ENCODE results near the gene ZFP90. TPM values are rescaled to one million over a fixed set of nuclear protein-coding genes. Genes with fewer than 3 reads are reported as not detected.

The ZFP90 gene
- total RNA-seq, 1 donor from 2014 or later, result 18.8 TPM

- Mint-ChIP-seq H3K4me3 (no peak overlapping the region), H3K27ac (no peak overlapping the region), H3K36me3 (ENCODE audit: low read depth) (no peaks in the 10 kb centered on the region), H3K4me1 (no peaks in the 10 kb centered on the region), H3K27me3 (peaks cover 4% of the 10 kb centered on the region), H3K9me3 (no peaks in the 10 kb centered on the region)
- TF ChIP-seq CTCF (IDR thresholded peaks at IDR 0.05), result no peak
- ChIA-PET POLR2A (no interaction called here), CTCF (no interaction called here)
- intact Hi-C loops (cut with micrococcal nuclease), result no loop called here
- ATAC-seq (ENCODE audit: low read depth) (no peak), DNase-seq (no peak)
Observed at GRCh38 chr16:68503334-68503733, 35.8 kb upstream of the ZFP90 start.

GRCh38 chr16:68504066-68504465 is 35.0 kb upstream of the ZFP90 start:
- CTCF ChIA-PET, result no interaction called here
- POLR2A ChIA-PET, result no interaction called here
- no peak overlapping the region for H3K4me3 Mint-ChIP-seq
- no peaks in the 10 kb centered on the region for H3K9me3 Mint-ChIP-seq
- peaks cover 8% of the 10 kb centered on the region for H3K27me3 Mint-ChIP-seq
- no peak overlapping the region for H3K27ac Mint-ChIP-seq
- intact Hi-C loops (cut with micrococcal nuclease), result no loop called here
- ATAC-seq (ENCODE audit: low read depth) (no peak), DNase-seq (no peak)
- TF ChIP-seq CTCF (IDR thresholded peaks at IDR 0.05), result no peak
- H3K36me3 Mint-ChIP-seq (ENCODE audit: low read depth), result no peaks in the 10 kb centered on the region
- H3K4me1 Mint-ChIP-seq, result no peaks in the 10 kb centered on the region

GRCh38 chr16:68506331-68507053 is 32.6 kb upstream of the ZFP90 start:
- Mint-ChIP-seq H3K4me1 (peaks cover 5% of the 10 kb centered on the region), H3K27me3 (peaks cover 8% of the 10 kb centered on the region), H3K9me3 (no peaks in the 10 kb centered on the region), H3K27ac (no peak overlapping the region), H3K4me3 (no peak overlapping the region), H3K36me3 (ENCODE audit: low read depth) (no peaks in the 10 kb centered on the region)
- DNase-seq, result no peak
- intact Hi-C loops (cut with micrococcal nuclease), result no loop called here
- TF ChIP-seq CTCF (IDR thresholded peaks at IDR 0.05), result no peak
- ChIA-PET CTCF (interaction anchor here (0.6 to 1.2 kb wide), 2 partner anchors 20 to 161 kb away, joined by 3 read pairs; no protein-coding TSS in a partner anchor), POLR2A (no interaction called here)
- no peak for ATAC-seq (ENCODE audit: low read depth)

- Mint-ChIP-seq H3K4me3 (no peak overlapping the region), H3K9me3 (no peaks in the 10 kb centered on the region), H3K36me3 (ENCODE audit: low read depth) (no peaks in the 10 kb centered on the region), H3K27me3 (peaks cover 8% of the 10 kb centered on the region), H3K27ac (no peak overlapping the region), H3K4me1 (peaks cover 5% of the 10 kb centered on the region)
- CTCF ChIA-PET, result interaction anchor here (0.8 to 1.1 kb wide), 3 partner anchors 13 to 112 kb away, joined by 3 to 4 read pairs (median 3); no protein-coding TSS in a partner anchor
- POLR2A ChIA-PET, result no interaction called here
- intact Hi-C loops (cut with micrococcal nuclease), result no loop called here
- no peak for TF ChIP-seq CTCF (IDR thresholded peaks at IDR 0.05)
- ATAC-seq (ENCODE audit: low read depth) (no peak), DNase-seq (no peak)
Observed at GRCh38 chr16:68508013-68508412, 31.1 kb upstream of the ZFP90 start.

- no peaks in the 10 kb centered on the region for H3K9me3 Mint-ChIP-seq
- ATAC-seq (ENCODE audit: low read depth) (no peak), DNase-seq (no peak)
- H3K36me3 Mint-ChIP-seq (ENCODE audit: low read depth), result no peaks in the 10 kb centered on the region
- H3K27ac Mint-ChIP-seq, result no peak overlapping the region
- peaks cover 8% of the 10 kb centered on the region for H3K27me3 Mint-ChIP-seq
- ChIA-PET CTCF (interaction anchor here (2.4 to 2.6 kb wide), 2 partner anchors 91 to 113 kb away, joined by 11 to 24 read pairs; no protein-coding TSS in a partner anchor), POLR2A (interaction anchor here (0.7 kb wide), 1 partner anchor 265 kb away, joined by 4 read pairs; no protein-coding TSS in a partner anchor)
- intact Hi-C loops (cut with micrococcal nuclease), result no loop called here
- no peak for TF ChIP-seq CTCF (IDR thresholded peaks at IDR 0.05)
- no peak overlapping the region for H3K4me3 Mint-ChIP-seq
- peaks cover 5% of the 10 kb centered on the region for H3K4me1 Mint-ChIP-seq
Observed at GRCh38 chr16:68508641-68509240, 30.4 kb upstream of the ZFP90 start.
